HG03064 (cell line): ENCODE measurements around the gene RBMS3.
"Not testable (repeated sequence)": the region's sequence is repeated elsewhere in the genome, so short reads cannot be mapped to it uniquely, and the experiment has no call there.

Experiments
- ATAC-seq: cut with Tn5 transposase; IDR thresholded peaks from one replicate; pipeline ENCODE4 v1.9.1; 2021; ENCODE audit warnings: low read depth; ENCODE audit not compliant: unreplicated experiment

Gene RBMS3

DNA sequence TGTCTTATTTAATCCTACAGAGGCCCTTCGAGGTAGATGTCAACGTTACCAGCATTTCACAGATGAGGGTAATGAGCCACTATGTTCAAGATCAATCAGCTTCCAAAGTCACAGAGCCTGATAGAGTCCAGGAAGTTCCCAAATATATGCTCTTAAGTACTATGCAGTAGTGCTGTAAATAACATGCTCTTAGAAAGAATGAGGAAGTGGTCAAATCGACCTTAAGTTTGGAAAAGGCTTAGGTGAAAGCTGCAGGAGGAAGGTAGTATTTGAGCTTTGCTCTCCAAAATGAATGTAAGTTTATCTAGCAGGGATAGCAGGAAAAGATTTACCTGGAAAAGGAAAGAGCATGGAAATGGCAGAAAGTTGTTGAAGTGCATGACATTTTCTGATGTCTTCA is 234.0 kb downstream of the RBMS3 start:
- ATAC-seq: no peak

DNA sequence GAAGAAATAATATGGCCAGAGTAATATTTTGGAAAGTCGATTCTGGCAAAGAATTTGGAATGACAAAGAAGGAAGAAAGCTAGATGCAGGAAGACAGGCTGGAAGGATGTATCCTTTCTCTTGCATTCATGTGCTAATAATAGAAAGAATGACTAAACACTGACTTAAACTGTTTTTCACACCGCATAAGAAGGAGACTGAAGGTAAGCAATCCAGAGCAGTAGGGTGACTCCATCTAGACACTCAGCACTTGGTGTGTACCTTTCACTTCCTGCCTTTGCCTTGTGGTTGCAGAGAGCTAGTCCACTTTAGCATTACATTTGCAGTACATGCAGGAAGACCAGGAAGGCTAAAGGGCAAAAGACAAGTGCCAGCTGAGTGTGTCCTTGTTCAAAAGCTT is 234.6 kb downstream of the RBMS3 start:
- no peak for ATAC-seq

DNA sequence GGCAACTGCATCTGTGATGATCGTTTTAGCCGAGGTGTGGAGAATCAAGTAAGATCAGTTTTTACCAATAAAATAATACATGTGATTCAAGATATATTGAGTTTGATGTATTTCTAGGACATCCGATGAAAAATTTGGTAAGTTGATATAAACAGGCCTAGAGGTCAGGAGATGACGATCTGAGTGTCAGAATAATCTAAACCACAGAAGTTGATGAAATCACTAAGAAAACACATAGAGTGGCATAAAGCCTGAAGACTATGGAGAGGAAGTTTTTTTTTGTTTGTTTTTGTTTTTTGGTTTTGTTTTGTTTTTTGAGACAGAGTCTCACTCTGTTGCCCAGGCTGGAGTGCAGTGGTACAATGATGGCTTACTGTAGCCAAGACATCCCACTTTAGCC is 235.3 kb downstream of the RBMS3 start:
- ATAC-seq: no peak

DNA sequence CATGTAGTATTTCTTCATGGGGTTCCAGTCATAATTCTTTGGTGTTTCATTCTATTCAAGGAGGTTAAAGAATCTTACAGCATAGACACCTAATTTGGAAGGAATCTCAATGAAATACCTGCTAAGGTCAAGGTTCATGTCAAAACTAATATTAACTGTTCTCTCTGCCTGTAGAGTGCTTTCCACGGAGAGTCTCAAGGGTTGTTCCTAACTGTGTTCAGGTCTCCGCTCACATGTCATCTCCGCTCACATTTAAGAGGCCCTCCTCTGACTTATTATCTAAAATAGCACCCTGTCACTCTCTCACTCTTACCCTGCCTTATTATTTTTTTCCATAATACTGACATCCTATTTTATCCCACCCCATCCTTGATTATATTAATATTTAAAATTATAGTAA is 239.9 kb downstream of the RBMS3 start:
- ATAC-seq: no peak

DNA sequence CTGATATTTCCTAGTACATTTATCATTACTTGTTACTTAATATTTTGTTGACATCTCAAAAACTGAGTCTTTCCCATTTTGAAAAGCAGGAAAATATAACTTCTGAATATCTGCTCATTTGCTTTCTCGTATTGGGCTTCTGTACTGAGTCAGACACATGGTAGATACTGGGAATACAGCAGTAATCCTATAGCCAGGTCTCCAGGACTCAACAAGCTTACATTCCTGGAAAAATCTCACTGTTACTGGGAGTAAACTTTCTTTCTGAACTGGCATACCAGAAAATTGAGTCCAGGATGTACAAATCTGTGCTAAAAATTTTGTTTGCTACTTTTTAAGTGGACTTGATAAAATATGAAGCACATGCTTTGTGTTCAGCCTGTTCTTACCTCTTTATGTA is 240.4 kb downstream of the RBMS3 start:
- no peak for ATAC-seq

DNA sequence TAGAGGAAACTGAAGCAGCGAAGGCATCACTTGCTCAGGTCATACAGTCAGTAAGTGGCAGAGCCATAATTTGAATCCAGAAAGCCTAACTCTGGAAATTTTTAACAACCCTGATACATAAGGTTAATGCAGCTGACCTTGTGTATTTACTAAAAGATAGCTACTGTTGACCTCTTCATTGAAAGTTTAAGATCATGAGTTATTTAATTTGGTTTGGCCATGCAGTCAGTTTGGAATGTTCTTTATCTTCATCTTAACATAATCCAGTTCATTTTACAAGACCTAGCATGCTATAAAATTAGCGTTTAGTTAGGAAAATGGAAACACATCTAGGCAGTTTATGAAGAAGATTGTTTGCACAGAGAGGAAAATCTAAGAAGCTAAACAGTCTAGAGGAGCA is 240.9 kb downstream of the RBMS3 start:
- no peak for ATAC-seq

DNA sequence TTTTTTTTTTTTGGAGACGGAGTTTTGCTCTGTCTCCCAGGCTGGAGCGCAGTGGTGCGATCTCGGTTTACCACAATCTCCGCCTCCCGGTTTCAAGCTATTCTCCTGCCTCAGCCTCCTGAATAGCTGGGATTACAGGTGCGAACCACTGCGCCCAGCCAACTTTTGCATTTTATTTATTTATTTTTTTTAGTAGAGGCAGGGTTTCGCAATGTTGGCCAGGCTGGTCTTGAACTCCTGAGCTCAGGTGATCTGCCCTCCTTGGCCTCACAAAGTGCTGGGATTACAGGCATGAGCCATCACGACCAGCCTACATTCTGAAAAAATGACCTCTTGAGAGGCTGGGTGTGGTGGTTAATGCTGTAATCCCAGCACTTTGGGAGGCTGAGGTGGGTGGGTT is 243.6 kb downstream of the RBMS3 start:
- ATAC-seq: not testable (repeated sequence)

DNA sequence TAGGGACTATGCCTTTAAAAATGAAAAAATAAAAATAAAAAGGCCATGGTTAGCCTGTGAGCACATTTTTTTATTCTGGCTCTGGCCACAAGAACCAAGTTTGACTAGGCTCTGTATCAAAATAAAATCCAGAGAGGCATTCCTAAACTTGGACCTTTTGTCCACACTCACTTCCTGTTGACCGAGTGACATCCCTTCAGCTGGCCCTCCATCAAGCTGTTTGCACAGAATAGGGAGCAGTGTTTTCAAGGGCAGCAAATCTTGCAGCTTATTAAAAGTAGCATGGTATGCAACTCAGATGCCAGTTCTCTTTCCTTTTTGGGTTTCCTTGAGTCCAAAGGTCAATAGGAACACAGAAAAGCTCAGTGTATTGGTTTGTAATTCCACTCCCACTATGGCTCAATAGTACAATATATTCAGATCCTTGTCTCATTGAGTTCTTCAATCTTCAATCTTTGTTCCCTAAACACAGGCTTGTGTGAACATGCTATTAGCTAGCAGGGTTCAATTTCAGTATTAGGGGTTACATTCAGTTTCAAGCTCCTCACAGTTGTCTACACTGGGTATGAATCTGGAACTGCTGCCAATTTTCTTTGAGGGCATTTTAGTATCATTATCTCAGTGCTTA is 244.5 kb downstream of the RBMS3 start:
- ATAC-seq: no peak

DNA sequence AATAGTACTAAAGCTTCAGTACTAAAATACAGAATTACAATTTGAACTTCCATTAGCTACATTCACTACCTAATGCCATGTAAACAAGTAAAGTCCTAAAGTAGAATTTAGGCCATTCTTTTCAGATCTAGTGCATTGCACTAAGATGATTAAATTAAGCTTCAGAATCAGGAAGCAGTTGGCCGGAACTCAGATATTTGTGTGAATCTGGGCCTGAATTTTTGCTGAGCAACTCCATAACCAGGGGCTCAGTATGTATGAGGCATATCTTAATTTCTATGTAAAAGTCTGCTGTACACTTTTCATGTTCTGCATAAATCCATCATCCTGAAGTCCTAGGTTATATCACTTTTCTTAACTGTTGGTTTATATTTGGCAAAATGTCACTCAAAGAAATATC is 246.4 kb downstream of the RBMS3 start:
- ATAC-seq: no peak

DNA sequence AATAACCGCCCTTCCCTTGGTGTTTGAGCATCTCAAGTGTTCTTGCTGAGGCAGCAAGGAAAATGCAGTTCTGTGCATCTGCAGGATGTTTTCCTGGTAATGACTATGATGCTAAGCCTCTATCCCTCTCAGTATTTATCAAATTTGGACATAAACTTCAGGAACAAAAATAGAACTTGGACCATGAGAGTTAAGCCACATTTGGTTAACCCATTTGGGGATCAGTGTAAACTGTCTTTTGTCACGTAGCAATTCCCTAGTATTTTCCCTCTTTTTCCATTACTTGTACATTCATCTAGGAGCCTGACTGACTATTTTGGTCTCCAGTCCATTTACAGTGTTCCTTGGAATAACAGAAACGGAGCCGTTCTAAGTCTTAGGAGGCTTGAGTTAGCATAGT is 250.8 kb downstream of the RBMS3 start:
- no peak for ATAC-seq

DNA sequence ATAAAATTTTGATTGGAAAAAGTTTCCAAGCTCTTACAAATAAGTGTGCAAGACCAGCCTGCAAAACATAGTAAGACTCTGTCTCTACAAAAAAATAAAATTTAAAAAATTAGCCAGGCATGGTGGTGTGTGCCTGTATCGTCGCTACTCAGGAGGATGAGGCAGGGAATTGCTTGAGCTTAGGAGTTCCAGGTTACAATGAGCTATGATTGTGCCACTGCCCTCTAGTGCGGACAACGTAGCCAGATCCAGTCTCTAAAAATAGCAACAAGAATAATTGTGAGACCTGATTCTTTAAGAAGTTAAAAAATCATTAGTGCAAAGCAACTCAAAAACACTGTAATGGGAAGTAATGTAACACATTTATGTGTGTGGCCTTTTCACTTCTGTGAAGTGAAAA is 251.6 kb downstream of the RBMS3 start:
- no peak for ATAC-seq

DNA sequence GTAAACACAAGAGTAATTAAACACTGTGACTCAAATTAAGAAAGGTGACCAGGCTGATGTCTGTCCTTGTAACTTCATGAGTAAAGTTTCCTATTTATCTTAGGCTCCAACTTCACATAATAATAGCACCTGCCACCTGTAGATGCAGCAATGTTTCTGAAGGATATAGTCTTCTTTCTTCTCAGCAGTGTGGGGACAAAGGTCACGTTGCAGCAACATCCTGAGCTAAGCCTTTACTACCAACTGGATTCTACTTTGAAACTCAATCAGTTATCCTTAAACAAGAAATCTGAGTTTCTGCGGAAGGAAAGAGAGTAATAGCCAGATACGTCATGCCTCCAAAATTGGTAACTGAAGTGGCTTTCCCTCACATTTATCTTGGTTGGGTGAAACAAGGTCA is 253.1 kb downstream of the RBMS3 start:
- ATAC-seq: no peak

DNA sequence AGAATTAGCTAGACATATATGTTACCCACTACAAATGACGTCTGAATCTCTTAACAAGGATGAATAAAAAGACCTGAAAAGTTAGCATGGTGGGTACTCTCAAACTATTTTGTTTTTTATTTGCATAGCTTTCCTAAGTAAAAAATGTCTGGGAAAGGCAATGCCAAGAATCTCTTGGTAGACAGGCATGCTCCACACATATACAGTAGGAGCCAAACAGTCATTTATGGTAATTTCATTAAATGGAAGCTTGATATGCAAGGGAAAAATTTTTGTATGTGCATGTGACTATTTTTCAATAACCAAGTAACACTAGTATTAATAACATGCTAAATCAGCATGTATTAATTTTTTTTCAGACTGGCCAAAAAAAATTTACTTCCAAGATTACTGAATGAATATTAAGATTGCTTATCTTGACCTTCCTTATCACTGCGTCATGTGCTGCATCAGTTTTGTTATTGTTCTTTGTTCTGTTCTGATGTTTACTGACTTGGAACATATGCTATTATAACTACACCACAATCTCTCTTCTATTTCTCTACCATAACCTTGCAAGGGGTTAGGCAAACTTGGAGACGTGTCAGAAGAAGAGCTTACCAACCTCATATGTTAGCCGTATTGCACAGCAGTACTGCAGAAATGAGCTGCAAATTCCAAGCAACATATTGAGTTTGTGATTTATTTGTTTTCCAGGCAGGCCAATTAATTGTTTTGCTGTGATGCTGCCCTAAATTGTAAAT is 255.3 kb downstream of the RBMS3 start:
- ATAC-seq: no peak

DNA sequence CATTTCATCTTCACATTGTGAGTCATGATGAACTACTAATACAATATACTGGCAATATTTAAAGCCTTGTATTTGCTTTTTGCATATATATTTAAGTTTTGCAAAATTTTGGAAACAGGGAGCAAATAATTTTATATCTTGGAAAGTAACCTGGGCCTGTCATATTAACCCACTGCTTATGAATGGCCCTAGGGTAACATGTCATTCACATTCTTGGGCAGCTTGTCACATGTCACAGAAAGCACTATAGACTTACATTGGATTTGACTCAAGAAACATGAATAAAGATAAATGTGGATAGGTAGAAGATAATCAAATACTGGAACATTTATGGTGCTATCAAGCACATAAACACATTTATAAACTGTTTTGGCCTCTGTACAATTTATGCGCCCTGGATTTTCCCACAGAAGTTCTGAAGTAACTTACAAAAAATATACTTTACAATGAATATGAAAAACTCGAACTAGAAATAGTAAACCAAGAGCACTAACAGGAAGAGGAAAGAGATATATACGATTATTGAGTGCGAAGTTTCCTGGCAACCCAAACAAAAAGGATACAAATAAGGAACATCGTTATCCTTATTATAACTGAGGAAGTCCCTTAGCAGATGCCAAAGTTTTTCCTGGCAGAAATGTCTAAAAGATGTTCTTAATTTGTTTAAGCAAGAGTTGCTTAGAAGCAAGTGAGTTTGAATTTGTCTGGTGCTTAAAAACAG is 257.2 kb downstream of the RBMS3 start:
- ATAC-seq: no peak

DNA sequence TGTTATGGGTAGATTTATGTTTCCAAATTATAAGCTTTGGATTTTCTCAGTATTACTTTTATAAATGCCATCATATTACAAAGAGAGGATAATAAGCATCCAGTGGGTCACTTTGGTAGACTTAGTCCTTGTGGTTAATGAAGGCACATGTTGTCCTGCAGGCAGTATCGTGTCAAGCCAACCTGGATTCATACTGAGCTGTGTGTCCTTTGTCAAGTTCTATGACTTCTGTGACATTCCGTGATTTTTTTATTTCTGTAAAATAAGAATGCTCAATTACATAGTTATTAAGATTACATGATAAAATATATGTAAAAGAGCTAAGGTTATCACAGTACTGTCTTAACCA is 257.7 kb downstream of the RBMS3 start:
- ATAC-seq: no peak

DNA sequence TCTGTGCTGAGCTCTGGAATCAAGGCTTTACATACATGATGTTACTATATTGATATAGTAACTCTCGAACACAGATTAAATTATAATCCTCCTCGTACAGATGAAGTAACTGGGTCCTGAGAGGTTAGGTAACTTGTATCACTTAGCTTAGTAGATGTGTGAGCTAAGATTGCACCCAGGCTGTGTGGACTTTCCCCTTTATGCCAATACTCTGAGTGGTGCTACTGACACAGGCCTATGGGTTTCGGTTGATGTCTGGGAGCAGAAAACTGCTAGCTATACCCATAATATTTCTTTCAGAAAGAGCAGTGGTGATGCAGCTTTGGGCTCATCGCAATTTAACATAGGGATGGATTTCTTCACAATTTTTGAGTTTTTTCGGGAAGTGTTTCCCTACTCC is 259.7 kb downstream of the RBMS3 start:
- no peak for ATAC-seq

DNA sequence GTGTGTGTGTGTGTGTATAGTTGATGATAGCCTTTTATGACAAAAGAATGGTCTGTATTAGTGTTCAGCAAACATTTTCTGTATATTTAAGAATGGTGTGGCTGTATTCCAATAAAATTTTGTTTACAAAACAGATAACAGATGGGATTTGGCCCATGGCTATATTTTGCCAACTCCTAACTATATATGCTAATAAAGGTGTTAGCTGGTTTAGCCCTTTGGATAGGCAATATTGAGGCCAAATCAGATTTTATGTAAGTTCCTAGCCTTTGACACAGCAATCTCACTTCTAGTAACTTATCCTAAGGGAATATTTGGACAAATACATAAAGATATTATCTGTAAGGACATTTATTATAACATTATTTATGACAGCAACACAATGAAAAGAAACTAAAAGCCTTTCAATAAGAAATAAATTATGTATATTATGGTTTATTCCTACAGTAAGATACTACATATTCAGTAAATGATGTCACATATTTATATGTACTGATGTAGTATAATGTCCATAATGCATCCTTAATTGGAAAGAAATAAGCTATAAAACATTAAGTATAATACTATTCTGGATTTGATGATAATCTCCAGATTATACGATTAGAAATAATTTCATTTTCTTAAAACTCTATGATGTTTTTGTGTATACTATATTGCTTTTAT is 264.0 kb downstream of the RBMS3 start:
- no peak for ATAC-seq

DNA sequence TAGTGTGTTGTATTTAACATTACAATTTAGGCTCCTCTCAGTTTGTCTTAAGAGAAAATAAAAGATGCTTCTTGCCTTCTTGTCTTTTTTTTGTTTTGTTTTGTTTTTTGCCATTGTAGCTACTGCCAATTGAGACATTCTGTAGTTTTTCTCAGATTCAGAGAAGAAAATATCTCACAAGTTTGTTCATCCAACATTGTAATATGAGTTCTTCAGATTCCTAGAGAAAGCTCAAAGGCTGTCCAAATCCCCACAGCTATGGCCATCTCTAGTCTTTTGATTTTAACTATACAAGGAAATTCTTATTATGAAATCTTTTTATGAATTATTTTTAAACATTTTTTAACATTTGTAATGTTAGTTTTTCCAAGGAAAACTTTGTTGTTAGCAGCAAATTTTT is 264.7 kb downstream of the RBMS3 start:
- ATAC-seq: no peak

DNA sequence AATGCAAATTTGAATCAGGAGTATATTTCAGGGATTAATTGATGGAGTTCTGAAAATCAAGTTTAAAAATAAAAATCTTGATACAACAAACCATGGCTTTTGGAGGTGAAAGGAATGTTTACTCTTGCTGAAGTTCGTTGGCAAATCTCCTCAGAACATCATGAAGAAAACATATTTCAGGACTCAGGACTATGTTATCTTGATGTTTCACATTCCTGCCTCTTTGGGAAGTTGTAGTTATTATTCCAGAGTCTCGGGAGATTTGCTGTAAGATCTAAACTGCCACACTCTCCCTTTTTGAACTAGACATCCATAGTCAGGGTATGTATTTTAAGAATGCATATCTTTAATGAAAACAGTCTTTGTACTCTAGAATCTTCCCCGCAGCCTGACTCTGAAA is 271.2 kb downstream of the RBMS3 start:
- ATAC-seq: no peak

DNA sequence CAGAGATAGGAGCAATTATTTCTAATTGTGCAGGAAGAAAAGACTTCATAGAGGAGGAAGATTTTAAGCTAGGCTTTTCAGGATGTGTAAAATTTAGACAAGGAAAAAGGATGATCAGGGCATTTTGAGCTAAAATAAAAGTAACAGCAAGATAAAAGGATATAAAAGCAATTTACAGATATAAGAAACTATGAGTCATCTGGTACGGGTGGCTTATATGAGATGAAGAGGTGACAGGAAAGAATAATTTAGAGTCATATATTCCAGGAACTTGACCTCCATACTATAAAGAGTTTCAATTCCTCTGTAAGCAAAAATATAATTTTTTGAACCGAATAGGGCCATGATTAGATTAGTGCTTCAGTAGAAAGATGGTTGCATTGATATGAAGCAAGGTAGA is 273.7 kb downstream of the RBMS3 start:
- ATAC-seq: no peak

DNA sequence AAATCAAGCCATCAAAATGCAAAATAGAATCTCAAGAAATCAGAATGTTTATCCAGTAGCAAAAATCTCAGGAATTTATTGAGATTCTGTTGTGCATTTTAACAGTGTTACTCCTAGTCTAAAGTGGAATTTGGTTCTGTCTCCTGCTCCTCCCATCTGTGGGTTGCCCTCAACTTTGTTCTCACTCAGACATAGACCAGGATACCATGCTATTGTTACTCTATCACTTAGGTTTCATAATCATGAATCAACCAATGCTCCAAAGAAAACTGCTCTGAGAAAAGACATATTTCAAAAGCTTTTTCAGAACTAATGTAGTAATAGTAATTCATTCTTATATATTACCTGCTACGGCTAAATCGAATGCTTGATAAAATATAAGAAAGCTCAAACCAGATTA is 274.7 kb downstream of the RBMS3 start:
- no peak for ATAC-seq

DNA sequence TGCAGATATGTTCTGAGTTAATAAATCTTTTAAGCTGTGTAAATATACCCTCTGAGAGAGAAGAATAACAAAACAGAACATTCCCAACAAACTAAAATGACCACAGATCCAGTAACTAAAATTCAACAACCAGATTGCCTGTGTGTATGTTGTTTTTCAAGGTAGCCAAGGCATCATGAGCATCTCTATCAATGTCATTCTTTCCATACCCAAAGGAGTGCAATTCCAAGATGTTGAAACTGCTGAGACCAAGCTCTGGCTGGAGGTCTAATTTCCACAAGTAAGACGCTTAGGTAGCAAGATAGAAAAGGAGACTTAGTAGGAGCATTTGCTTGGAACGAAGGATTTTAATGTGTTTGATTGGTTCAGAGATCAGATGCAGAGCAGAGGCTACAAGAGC is 276.3 kb downstream of the RBMS3 start:
- ATAC-seq: no peak
